ENCODE results near the gene ZGPAT. TPM values are rescaled to one million over a fixed set of nuclear protein-coding genes. Genes with fewer than 3 reads are reported as not detected.
"Not testable (repeated sequence)": the region's sequence is repeated elsewhere in the genome, so short reads cannot be mapped to it uniquely, and the experiment has no call there.

ZGPAT gene
- polyA plus RNA-seq (ENCODE audit: insufficient read length in 12 of 12) = 10 to 100 TPM in 11 of 12 donors, not detected in 1; 10.3 to 44.2 (median 12.0) TPM
- long read RNA-seq, donor 1, transcript ZGPAT-202 (7 exons, 1,871 nt) = major isoform, 5 of 6 reads
- long read RNA-seq, donor 1, partial matches to known transcripts = 0 of 6 reads
- long read RNA-seq, donor 1, other reads (novel, unspliced or antisense) = 0 of 6 reads
- long read RNA-seq, donor 2, partial matches to known transcripts = 0 of 15 reads
- long read RNA-seq, donor 2, other reads (novel, unspliced or antisense) = 14 of 15 reads
- long read RNA-seq, donor 3, partial matches to known transcripts = 0 of 1 reads
- long read RNA-seq, donor 3, other reads (novel, unspliced or antisense) = 0 of 1 reads
- long read RNA-seq, donor 4 = 0 reads
- long read RNA-seq, donor 5, partial matches to known transcripts = 0 of 6 reads
- long read RNA-seq, donor 5, other reads (novel, unspliced or antisense) = 0 of 6 reads
- long read RNA-seq, donor 6, partial matches to known transcripts = 0 of 2 reads
- long read RNA-seq, donor 6, other reads (novel, unspliced or antisense) = 0 of 2 reads
- long read RNA-seq, donor 7 = 0 reads
- long read RNA-seq, donor 8, partial matches to known transcripts = 0 of 7 reads
- long read RNA-seq, donor 8, other reads (novel, unspliced or antisense) = 0 of 7 reads
- long read RNA-seq, donor 9, partial matches to known transcripts = 0 of 8 reads
- long read RNA-seq, donor 9, other reads (novel, unspliced or antisense) = 5 of 8 reads
- long read RNA-seq, donor 10, partial matches to known transcripts = 0 of 5 reads
- long read RNA-seq, donor 10, other reads (novel, unspliced or antisense) = 0 of 5 reads
- long read RNA-seq, donor 11, partial matches to known transcripts = 0 of 2 reads
- long read RNA-seq, donor 11, other reads (novel, unspliced or antisense) = 0 of 2 reads

- DNase-seq = peak; percentile 86
These were observed at the start of gene ZGPAT, which contains the start of gene ARFRP1 for GRCh38 chr20:63707558-63708300. TSS of gene ZGPAT (plus strand) at chr20:63708039. CDS start at chr20:63708581, 542 bp downstream. TSS of gene ARFRP1 (minus strand) at chr20:63707976. CDS start at chr20:63707091, 885 bp downstream.

DNA sequence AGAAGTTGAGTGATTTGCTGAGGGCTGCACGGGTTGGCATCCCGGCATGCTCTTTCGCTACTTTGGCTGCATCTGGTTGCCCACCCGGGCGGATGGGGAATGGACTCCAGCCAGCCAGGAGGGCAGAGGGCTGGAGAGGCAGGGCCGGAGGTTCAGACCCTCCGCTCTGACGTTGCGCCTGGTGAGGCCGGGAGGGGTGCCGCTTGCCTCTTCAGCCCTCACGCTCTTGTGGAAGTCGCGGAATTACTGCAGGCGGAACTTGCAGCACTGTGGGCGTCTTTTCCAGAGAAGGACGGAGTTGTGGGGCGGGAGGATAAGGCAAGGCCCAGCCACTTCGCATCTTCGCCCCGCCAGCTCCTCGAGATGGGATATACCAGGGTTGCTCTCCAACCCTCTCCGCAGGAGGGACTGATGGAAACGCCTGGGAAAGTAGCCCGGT is 49.1 kb upstream of the ZGPAT start:
- no peak for DNase-seq

DNA sequence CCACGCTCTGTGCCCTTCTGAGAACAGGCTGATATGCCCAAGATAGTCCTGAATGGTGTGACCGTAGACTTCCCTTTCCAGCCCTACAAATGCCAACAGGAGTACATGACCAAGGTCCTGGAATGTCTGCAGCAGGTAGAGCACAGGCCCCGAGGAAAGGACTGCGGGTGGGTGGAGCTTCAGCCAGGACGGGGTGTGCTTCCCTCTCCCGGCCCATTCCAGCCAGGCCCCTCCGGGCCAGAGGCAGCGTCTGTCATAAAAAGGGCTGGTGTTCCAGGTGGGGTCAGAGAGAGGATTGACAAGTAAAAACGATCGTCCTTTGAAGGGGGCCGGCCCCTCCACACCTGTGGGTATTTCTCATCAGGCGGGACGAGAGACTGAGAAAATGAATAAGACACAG is 48.5 kb upstream of the ZGPAT start:
- DNase-seq = no peak

DNA sequence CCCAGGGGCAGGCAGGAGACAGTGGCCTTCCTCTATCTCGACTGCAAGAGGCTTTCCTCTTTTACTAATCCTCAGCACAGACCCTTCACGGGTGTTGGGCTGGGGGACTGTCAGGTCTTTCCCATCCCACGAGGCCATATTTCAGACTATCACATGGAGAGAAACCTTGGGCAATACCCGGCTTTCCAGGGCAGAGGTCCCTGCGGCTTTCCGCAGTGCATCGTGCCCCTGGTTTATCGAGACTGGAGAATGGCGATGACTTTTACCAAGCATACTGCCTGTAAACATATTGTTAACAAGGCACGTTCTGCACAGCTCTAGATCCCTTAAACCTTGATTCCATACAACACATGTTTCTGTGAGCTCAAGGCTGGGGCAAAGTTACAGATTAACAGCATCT is 47.7 kb upstream of the ZGPAT start:
- not testable (repeated sequence) for DNase-seq

GRCh38 chr20:63660622-63661021 is 47.2 kb upstream of the ZGPAT start:
- no peak for DNase-seq

DNA sequence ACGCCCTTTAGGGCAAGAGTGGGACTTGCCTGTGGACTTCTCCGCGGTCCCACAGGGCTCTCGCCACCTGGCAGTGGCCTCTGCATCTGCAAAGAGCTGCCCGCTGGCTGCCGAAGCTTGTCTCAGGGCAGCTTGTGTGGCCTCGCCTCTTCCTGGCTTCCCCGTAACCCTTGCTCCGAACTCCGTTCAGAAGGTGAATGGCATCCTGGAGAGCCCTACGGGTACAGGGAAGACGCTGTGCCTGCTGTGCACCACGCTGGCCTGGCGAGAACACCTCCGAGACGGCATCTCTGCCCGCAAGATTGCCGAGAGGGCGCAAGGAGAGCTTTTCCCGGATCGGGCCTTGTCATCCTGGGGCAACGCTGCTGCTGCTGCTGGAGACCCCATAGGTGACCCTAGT is 46.7 kb upstream of the ZGPAT start:
- DNase-seq = no peak

GRCh38 chr20:63661959-63662812 is 45.7 kb upstream of the ZGPAT start:
- DNase-seq = no peak

- DNase-seq = no peak
These were observed 45.0 kb upstream of the ZGPAT start for GRCh38 chr20:63662813-63663189.

DNA sequence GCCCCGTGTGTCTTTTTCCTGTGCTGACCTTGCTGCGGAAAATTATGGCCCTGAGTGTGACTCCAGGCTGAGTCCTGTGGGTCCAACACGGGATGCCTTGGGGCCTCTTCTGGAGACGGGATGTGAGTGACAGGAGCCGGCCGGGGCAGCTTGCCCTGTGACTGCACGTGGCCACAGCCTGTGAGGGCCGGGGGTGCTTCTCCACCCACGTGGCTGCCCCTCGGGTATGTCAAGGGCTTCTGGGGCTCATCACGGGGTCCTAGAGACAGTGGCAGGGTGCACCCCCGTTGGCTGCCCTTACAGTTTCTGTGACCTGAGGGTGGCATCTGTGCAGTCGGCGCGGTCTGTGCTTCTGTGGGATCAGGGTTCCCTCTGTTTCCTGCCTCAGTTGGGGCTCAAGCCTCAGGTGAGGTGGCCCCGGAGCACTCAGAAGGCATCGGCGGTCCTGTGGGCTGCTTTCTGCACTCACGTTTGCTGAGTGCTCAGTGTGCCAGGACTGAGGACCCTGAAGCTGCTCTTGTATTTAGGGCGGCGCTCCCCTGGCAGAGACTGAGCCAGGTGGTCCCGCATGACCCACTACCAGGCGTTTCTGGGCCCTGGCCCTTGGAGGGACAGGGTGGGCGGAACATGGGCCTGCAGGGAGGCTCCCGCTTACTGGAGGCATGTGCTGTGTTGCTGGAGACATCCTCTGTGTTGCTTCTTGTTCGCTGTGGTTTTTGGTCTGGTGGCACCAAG is 44.3 kb upstream of the ZGPAT start:
- no peak for DNase-seq

DNA sequence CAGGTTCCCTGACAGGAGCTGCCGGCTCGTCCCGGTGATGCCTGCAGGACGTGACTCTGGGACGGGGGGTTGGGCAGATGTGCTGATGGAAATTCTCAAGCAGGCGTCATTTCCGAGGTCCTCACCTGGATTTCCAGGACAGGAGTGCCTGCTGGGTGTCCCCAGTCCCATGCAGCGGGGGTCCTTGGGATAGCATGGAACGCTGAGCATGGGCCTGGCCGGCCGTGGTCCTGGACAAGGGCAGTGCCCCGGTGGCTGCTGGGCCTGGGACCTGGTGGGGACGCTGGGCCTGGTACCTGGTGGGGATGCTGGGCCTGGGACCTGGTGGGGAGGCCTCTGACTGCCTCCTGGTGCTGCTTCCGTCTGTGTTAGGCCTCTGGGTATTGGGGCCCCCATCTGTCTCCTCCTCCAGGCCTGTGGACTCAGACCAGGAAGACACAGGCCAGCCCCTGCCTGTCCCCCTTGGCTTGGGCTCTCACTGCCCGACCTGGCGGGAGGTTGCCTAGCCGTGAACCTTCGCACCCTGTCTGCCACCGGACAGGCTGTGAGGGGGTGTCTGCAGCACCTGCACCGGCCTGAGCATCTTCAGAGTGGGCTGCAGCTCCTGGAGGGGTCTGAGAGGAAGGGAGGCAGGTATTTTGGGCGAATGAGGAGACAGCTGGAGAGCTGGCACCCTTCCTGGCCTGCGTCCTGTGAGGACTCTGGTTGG is 43.5 kb upstream of the ZGPAT start:
- DNase-seq = no peak

GRCh38 chr20:63664861-63665594 is 42.8 kb upstream of the ZGPAT start:
- no peak for DNase-seq

- DNase-seq = no peak
These were observed 42.1 kb upstream of the ZGPAT start for GRCh38 chr20:63665708-63666107.

DNA sequence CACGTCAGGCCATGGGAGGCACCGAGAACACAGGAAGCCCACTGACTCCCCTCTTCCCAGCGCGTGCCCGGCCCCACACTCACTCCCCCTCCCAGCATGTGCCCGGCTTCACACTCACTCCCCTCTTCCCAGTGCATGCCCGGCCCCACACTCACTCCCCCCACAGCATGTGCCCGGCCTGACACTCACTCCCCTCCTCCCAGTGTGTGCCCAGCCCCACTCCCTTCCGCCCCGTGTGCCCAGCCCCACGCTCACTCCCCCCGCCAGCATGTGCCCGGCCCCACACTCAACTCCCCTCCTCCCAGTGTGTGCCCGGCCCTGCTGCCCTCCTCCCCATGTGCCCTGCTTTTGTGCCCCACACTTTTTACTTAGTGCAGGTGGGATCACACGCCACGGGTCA is 40.0 kb upstream of the ZGPAT start:
- no peak for DNase-seq

DNA sequence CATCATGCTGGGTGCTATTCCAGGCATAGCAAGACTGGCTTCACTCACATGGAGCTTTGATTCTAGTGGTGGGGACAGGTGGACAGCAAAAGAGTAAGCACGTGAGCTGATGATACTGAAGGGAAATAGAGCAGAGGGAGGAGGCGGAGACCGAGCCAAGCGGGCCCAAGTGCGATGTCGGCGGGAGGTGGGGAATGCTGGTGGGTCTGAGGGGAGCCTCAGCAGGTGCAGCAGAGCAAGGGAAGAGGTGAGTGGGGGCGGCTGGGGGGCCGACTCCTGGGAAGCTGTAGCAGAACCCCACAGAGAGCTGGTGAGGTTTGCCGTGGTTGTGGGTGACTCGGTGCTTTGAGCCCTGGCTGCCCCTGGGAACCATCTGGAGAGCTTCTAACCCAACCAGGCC is 39.5 kb upstream of the ZGPAT start:
- DNase-seq = no peak

DNA sequence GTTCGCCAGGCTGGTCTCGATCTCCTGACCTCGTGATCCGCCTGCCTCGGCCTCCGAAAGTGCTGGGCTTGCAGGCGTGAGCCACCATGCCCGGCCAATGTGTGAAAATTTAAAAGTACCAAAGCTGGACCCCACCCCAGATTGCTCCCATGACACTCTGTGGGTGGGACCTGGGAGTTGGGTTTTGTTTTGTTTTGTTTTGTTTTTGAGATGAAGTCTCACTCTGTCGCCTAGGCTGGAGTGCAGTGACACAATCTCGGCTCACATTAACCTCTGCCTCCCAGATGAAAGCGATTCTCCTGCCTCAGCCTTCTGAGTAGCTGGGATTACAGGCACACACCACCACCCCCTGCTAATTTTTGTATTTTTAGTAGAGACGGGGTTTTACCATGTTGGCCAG is 36.1 kb upstream of the ZGPAT start:
- not testable (repeated sequence) for DNase-seq

DNA sequence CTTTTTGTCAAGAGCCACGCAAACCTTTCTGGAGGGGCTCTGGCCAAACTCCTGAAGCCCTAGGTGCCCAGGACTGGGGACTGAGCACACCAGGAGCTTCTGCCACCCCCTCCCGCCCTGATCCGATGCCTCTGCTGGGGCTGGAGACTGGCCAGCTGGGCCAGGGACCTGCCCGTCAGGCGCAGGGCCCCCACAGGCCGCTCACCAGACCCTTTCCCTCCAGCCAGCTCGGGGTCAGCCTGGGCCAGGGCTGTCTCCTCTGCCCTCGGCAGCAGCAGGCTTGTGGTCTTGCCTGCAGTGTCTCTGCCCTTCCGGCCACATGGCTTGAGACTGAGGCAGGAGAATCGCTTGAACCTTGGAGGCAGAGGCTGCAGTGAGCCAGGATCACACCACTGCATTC is 35.2 kb upstream of the ZGPAT start:
- DNase-seq = no peak

- DNase-seq = no peak
These were observed 33.9 kb upstream of the ZGPAT start for GRCh38 chr20:63673951-63674350.

DNA sequence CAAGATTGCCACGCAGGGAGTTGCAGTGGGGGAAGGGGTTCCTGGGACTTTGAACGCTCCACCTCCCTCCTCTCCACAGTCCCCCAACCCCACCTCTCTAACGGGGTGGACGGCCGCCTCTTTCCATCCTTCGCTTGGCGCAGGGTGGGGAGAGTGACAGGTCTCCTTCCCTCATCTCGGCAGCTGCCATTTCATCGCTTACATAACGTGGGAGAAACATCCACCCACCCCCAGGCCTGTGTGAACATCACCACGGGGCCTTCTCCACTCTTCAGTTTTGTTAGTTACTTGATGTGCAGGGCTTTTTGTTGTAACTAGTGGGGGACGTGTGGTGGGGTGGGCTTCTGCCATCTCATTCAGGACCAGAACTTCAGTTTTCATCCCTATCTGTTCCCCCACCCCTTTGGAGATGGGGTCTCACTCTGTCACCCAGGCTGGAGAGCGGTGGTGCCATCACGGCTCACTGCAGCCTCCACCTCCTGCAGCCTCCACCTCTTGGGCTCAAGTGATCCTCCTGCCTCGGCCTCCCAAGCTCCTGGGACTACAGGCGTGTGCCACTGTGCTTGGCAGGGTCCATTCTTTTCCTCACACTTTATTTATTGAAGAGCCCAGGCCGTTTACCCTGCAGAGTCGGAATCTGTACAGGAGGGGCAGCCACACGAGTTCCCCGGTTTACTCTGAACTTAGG is 32.0 kb upstream of the ZGPAT start:
- DNase-seq = no peak
